ENCODE data around the gene KLK1.

Gene KLK1

DNA sequence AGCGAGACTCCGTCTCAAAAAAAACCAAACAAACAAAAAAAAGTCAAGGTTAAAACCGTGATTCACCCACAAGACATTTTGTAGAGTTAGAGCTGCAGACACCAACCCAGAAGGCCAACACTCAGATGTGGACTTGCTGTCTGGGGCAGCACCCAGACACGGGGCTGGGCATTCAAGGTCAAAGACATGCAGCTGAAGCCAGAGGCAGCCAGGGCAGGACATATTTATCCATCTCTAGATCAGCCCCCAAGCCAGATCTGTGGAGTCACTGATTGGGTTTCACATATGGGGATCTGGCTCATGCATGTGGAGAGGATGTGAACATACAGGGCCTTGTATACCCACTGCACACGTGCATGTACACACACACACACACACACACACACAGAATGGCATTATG lies 6.2 kb upstream of the KLK1 start:
- H3K4me1 ChIP-seq (ENCODE audit: control insufficient read depth in 5 of 5, insufficient read depth in 5 of 5, low read length in 5 of 5): no peaks in the 10 kb centered on the region
- H3K36me3 ChIP-seq (ENCODE audit: control insufficient read depth in 5 of 5, insufficient read depth in 5 of 5, low read length in 5 of 5): no peaks in the 10 kb centered on the region
- H3K27me3 ChIP-seq (ENCODE audit: control insufficient read depth in 5 of 5, insufficient read depth in 4 of 5, low read length in 5 of 5): peaks cover 0 to 34% (median 24%) of the 10 kb centered on the region in 5 donors
- no peak overlapping the region for H3K4me3 ChIP-seq (ENCODE audit: low read depth in 1 of 5, low read length in 5 of 5)
- no peak overlapping the region for H3K27ac ChIP-seq (ENCODE audit: low read depth, low read length)
- H3K9ac ChIP-seq (ENCODE audit: low read length in 5 of 5): no peak overlapping the region
- no peaks in the 10 kb centered on the region for H3K9me3 ChIP-seq (ENCODE audit: control insufficient read depth in 5 of 5, low read length in 5 of 5)

DNA sequence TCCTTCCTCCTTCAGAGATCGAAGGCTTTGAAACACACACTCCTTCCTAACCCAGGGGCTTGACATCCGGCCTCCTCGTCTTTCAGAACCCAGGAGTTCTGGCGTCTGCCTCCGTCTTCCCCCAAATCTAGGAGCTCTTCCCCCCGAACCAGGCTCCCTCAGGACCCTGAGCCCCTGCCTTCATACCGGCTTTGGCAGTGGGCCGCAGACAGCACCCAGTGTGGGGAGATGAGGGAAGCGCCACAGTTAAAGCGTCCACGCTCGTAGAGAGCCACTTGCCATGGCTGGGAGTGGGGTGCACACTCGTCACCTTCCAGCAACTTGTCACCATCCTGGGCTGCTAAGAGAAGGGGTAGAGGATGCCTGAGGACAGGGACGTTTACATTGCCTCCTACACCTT lies 3.9 kb upstream of the KLK1 start:
- Histone ChIP-seq H3K9ac (ENCODE audit: low read length in 5 of 5) (no peak overlapping the region), H3K27me3 (ENCODE audit: control insufficient read depth in 5 of 5, insufficient read depth in 4 of 5, low read length in 5 of 5) (peaks cover 0 to 32% (median 18%) of the 10 kb centered on the region in 5 donors), H3K9me3 (ENCODE audit: control insufficient read depth in 5 of 5, low read length in 5 of 5) (no peaks in the 10 kb centered on the region), H3K4me3 (ENCODE audit: low read depth in 1 of 5, low read length in 5 of 5) (no peak overlapping the region), H3K4me1 (ENCODE audit: control insufficient read depth in 5 of 5, insufficient read depth in 5 of 5, low read length in 5 of 5) (no peaks in the 10 kb centered on the region), H3K36me3 (ENCODE audit: control insufficient read depth in 5 of 5, insufficient read depth in 5 of 5, low read length in 5 of 5) (no peaks in the 10 kb centered on the region), H3K27ac (ENCODE audit: low read depth, low read length) (no peak overlapping the region)

DNA sequence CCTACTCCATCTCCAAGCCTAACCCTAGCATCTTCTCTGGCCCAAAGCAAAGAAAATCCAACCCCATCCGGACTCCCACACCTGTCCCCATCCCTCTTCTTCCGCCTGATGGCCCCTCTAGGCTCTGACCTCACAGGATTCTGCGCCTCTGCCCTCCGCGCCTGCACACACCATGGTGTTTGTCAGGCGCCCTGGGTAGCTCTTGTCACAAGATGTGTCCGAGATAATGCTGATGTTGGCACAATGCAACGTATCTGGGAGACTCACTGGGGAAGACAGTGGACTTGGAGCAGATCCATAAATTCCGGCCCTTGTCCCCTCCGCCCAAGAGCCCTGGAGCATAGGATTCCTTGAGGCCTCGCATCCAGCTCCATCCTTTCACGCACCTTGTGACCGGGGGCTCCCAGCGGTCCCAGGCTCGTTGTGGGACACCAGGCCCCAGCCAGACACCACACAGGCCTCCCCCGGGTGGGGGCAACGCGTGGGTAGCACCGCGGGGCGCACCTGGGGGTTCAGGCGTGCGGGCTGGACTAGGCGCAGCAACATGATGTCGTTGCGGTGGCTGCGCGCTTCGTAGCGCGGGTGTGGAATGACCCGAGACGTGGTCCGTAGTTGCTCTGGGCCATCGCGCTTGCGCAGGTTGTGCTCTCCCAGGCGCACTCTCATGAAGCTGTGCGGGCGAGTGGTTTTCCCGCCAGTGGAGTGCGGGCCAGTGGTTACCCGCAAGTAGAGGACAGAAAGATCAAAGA lies 3.1 kb upstream of the KLK1 start:
- Histone ChIP-seq H3K4me3 (ENCODE audit: low read depth in 1 of 5, low read length in 5 of 5) (no peak overlapping the region), H3K9ac (ENCODE audit: low read length in 5 of 5) (no peak overlapping the region), H3K9me3 (ENCODE audit: control insufficient read depth in 5 of 5, low read length in 5 of 5) (no peaks in the 10 kb centered on the region), H3K36me3 (ENCODE audit: control insufficient read depth in 5 of 5, insufficient read depth in 5 of 5, low read length in 5 of 5) (no peaks in the 10 kb centered on the region), H3K4me1 (ENCODE audit: control insufficient read depth in 5 of 5, insufficient read depth in 5 of 5, low read length in 5 of 5) (no peaks in the 10 kb centered on the region), H3K27me3 (ENCODE audit: control insufficient read depth in 5 of 5, insufficient read depth in 4 of 5, low read length in 5 of 5) (peaks cover 0 to 39% (median 25%) of the 10 kb centered on the region in 5 donors), H3K27ac (ENCODE audit: low read depth, low read length) (no peak overlapping the region)

- Histone ChIP-seq H3K4me1 (ENCODE audit: control insufficient read depth in 5 of 5, insufficient read depth in 5 of 5, low read length in 5 of 5) (peaks cover 1 to 7% (median 5%) of the 10 kb centered on the region in 5 donors), H3K27ac (ENCODE audit: low read depth, low read length) (no peak overlapping the region), H3K4me3 (ENCODE audit: low read depth in 1 of 5, low read length in 5 of 5) (no peak overlapping the region), H3K9ac (ENCODE audit: low read length in 5 of 5) (no peak overlapping the region), H3K36me3 (ENCODE audit: control insufficient read depth in 5 of 5, insufficient read depth in 5 of 5, low read length in 5 of 5) (no peaks in the 10 kb centered on the region), H3K27me3 (ENCODE audit: control insufficient read depth in 5 of 5, insufficient read depth in 4 of 5, low read length in 5 of 5) (peaks cover 20 to 62% (median 52%) of the 10 kb centered on the region in 5 donors), H3K9me3 (ENCODE audit: control insufficient read depth in 5 of 5, low read length in 5 of 5) (no peaks in the 10 kb centered on the region)
Measured at GRCh38 chr19:50822661-50823208, 852 bp downstream of the KLK1 start.

- Histone ChIP-seq H3K27ac (ENCODE audit: low read depth, low read length) (no peak overlapping the region), H3K27me3 (ENCODE audit: control insufficient read depth in 5 of 5, insufficient read depth in 4 of 5, low read length in 5 of 5) (peaks cover 26 to 65% (median 54%) of the 10 kb centered on the region in 5 donors), H3K9me3 (ENCODE audit: control insufficient read depth in 5 of 5, low read length in 5 of 5) (no peaks in the 10 kb centered on the region), H3K9ac (ENCODE audit: low read length in 5 of 5) (no peak overlapping the region), H3K4me3 (ENCODE audit: low read depth in 1 of 5, low read length in 5 of 5) (no peak overlapping the region), H3K36me3 (ENCODE audit: control insufficient read depth in 5 of 5, insufficient read depth in 5 of 5, low read length in 5 of 5) (no peaks in the 10 kb centered on the region), H3K4me1 (ENCODE audit: control insufficient read depth in 5 of 5, insufficient read depth in 5 of 5, low read length in 5 of 5) (peaks cover 1 to 7% (median 5%) of the 10 kb centered on the region in 5 donors)
Measured at GRCh38 chr19:50821622-50822021, 2.0 kb downstream of the KLK1 start.

- H3K4me1 ChIP-seq (ENCODE audit: control insufficient read depth in 5 of 5, insufficient read depth in 5 of 5, low read length in 5 of 5): peaks cover 1 to 7% (median 5%) of the 10 kb centered on the region in 5 donors
- peaks cover 26 to 68% (median 54%) of the 10 kb centered on the region in 5 donors for H3K27me3 ChIP-seq (ENCODE audit: control insufficient read depth in 5 of 5, insufficient read depth in 4 of 5, low read length in 5 of 5)
- no peaks in the 10 kb centered on the region for H3K9me3 ChIP-seq (ENCODE audit: control insufficient read depth in 5 of 5, low read length in 5 of 5)
- H3K36me3 ChIP-seq (ENCODE audit: control insufficient read depth in 5 of 5, insufficient read depth in 5 of 5, low read length in 5 of 5): no peaks in the 10 kb centered on the region
- H3K9ac ChIP-seq (ENCODE audit: low read length in 5 of 5): no peak overlapping the region
- H3K27ac ChIP-seq (ENCODE audit: low read depth, low read length): no peak overlapping the region
- no peak overlapping the region for H3K4me3 ChIP-seq (ENCODE audit: low read depth in 1 of 5, low read length in 5 of 5)
Measured at GRCh38 chr19:50821248-50821612, 2.4 kb downstream of the KLK1 start.

GRCh38 chr19:50820549-50821247 lies 2.9 kb downstream of the KLK1 start:
- peak overlapping the region in 1 of 5 donors; percentile 35 for H3K9ac ChIP-seq (ENCODE audit: low read length in 5 of 5)
- H3K27ac ChIP-seq (ENCODE audit: low read depth, low read length): no peak overlapping the region
- peaks cover 26 to 69% (median 55%) of the 10 kb centered on the region in 5 donors for H3K27me3 ChIP-seq (ENCODE audit: control insufficient read depth in 5 of 5, insufficient read depth in 4 of 5, low read length in 5 of 5)
- H3K9me3 ChIP-seq (ENCODE audit: control insufficient read depth in 5 of 5, low read length in 5 of 5): no peaks in the 10 kb centered on the region
- H3K4me1 ChIP-seq (ENCODE audit: control insufficient read depth in 5 of 5, insufficient read depth in 5 of 5, low read length in 5 of 5): peaks cover 1 to 7% (median 5%) of the 10 kb centered on the region in 5 donors
- no peaks in the 10 kb centered on the region for H3K36me3 ChIP-seq (ENCODE audit: control insufficient read depth in 5 of 5, insufficient read depth in 5 of 5, low read length in 5 of 5)
- no peak overlapping the region for H3K4me3 ChIP-seq (ENCODE audit: low read depth in 1 of 5, low read length in 5 of 5)

DNA sequence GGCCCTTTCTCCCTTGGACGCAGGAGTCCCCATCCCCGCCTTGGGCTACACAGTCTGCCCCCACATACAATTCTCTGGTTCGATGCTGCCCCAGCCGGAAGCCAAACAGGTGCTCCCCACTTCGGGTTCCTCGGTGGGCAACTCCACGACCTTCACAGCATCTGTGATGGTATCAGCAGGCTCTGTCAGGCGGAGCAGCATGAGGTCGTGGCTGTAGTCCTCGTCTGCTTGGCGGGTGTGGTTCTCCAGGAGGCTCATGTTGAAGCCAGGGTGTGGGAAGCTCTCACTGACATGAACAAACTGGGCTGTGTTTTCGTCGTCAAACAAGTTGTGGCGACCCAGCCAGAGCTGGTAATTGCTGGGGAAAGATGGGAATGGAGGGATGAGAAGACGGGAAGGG lies 3.5 kb downstream of the KLK1 start:
- Histone ChIP-seq H3K9ac (ENCODE audit: low read length in 5 of 5) (no peak overlapping the region), H3K4me1 (ENCODE audit: control insufficient read depth in 5 of 5, insufficient read depth in 5 of 5, low read length in 5 of 5) (peaks cover 1 to 7% (median 5%) of the 10 kb centered on the region in 5 donors), H3K27me3 (ENCODE audit: control insufficient read depth in 5 of 5, insufficient read depth in 4 of 5, low read length in 5 of 5) (peaks cover 28 to 75% (median 59%) of the 10 kb centered on the region in 5 donors), H3K27ac (ENCODE audit: low read depth, low read length) (no peak overlapping the region), H3K36me3 (ENCODE audit: control insufficient read depth in 5 of 5, insufficient read depth in 5 of 5, low read length in 5 of 5) (no peaks in the 10 kb centered on the region), H3K9me3 (ENCODE audit: control insufficient read depth in 5 of 5, low read length in 5 of 5) (peaks cover 0 to 4% (median 0%) of the 10 kb centered on the region in 5 donors), H3K4me3 (ENCODE audit: low read depth in 1 of 5, low read length in 5 of 5) (no peak overlapping the region)

GRCh38 chr19:50819636-50820035 lies 4.0 kb downstream of the KLK1 start:
- Histone ChIP-seq H3K4me1 (ENCODE audit: control insufficient read depth in 5 of 5, insufficient read depth in 5 of 5, low read length in 5 of 5) (peaks cover 1 to 7% (median 5%) of the 10 kb centered on the region in 5 donors), H3K36me3 (ENCODE audit: control insufficient read depth in 5 of 5, insufficient read depth in 5 of 5, low read length in 5 of 5) (no peaks in the 10 kb centered on the region), H3K27me3 (ENCODE audit: control insufficient read depth in 5 of 5, insufficient read depth in 4 of 5, low read length in 5 of 5) (peaks cover 29 to 79% (median 59%) of the 10 kb centered on the region in 5 donors), H3K27ac (ENCODE audit: low read depth, low read length) (no peak overlapping the region), H3K9me3 (ENCODE audit: control insufficient read depth in 5 of 5, low read length in 5 of 5) (peaks cover 0 to 4% (median 0%) of the 10 kb centered on the region in 5 donors), H3K4me3 (ENCODE audit: low read depth in 1 of 5, low read length in 5 of 5) (no peak overlapping the region), H3K9ac (ENCODE audit: low read length in 5 of 5) (no peak overlapping the region)

All from subcutaneous abdominal adipose tissue (tissue), 5 donors.